H9 (cell line): ENCODE measurements around the gene GABARAP. TPM values are rescaled to one million over a fixed set of nuclear protein-coding genes. Genes with fewer than 3 reads are reported as not detected.

Experiments
- DNase-seq: peaks from one replicate; pipeline ENCODE4 v3.0.0-alpha.2; 2017
- H2AFZ ChIP-seq: one replicate; pipeline ENCODE4 v1.6.1; 2013; ENCODE audit warnings: mild to moderate bottlenecking, low read length, control low read depth, moderate library complexity
- H2AK5ac ChIP-seq: 2 replicates; pipeline ENCODE4 v1.6.1; 2013; ENCODE audit warnings: low read length, control low read depth, mixed read lengths; ENCODE audit not compliant: insufficient read length
- H2BK120ac ChIP-seq: one replicate; pipeline ENCODE4 v1.6.1; 2013; ENCODE audit warnings: low read depth, mild to moderate bottlenecking, low read length, control low read depth, inconsistent platforms; ENCODE audit not compliant: poor library complexity, severe bottlenecking
- H2BK12ac ChIP-seq: 2 replicates; pipeline ENCODE4 v1.6.1; 2013; ENCODE audit warnings: low read length, control low read depth, mixed read lengths, low read depth; ENCODE audit not compliant: insufficient read length
- H2BK15ac ChIP-seq: 2 replicates; pipeline ENCODE4 v1.6.1; 2013; ENCODE audit warnings: low read depth, low read length, control low read depth
- H2BK20ac ChIP-seq: one replicate; pipeline ENCODE4 v1.6.1; 2013; ENCODE audit warnings: low read depth, mild to moderate bottlenecking, low read length, control low read depth, inconsistent platforms; ENCODE audit not compliant: poor library complexity, severe bottlenecking
- H2BK5ac ChIP-seq: 2 replicates; pipeline ENCODE4 v1.6.1; 2013; ENCODE audit warnings: low read length, control low read depth, mixed read lengths; ENCODE audit not compliant: insufficient read length
- H3K14ac ChIP-seq: 2 replicates; pipeline ENCODE4 v1.6.1; 2013; ENCODE audit warnings: low read length, control low read depth; ENCODE audit not compliant: insufficient read depth
- H3K18ac ChIP-seq: 2 replicates; pipeline ENCODE4 v1.6.1; 2013; ENCODE audit warnings: low read depth, mild to moderate bottlenecking, mixed read lengths, low read length, control low read depth; ENCODE audit not compliant: insufficient read length
- H3K23ac ChIP-seq: 2 replicates; pipeline ENCODE4 v1.6.1; 2013; ENCODE audit warnings: low read length, control low read depth, mixed read lengths, low read depth; ENCODE audit not compliant: insufficient read length
- H3K23me2 ChIP-seq: 2 replicates; pipeline ENCODE4 v1.6.1; 2013; ENCODE audit warnings: low read depth, mild to moderate bottlenecking, mixed read lengths, low read length, control low read depth; ENCODE audit not compliant: insufficient read length, poor library complexity, severe bottlenecking
- H3K27ac ChIP-seq: 2 replicates; pipeline ENCODE4 v1.5.1; 2013; ENCODE audit warnings: low read length, control low read depth, mixed read lengths, low read depth; ENCODE audit not compliant: insufficient read length
- H3K27me3 ChIP-seq: 2 replicates; pipeline ENCODE4 v1.6.1; 2013; ENCODE audit warnings: low read length, control low read depth, inconsistent platforms; ENCODE audit not compliant: insufficient read depth
- H3K4ac ChIP-seq: 2 replicates; pipeline ENCODE4 v1.6.1; 2013; ENCODE audit warnings: low read depth, mild to moderate bottlenecking, control low read depth, inconsistent platforms, low read length, moderate library complexity
- H3K4me1 ChIP-seq: 2 replicates; pipeline ENCODE4 v1.6.1; 2013; ENCODE audit warnings: low read length, control low read depth, inconsistent platforms; ENCODE audit not compliant: insufficient read depth
- H3K4me2 ChIP-seq: 2 replicates; pipeline ENCODE4 v1.6.1; 2013; ENCODE audit warnings: low read length, control low read depth, mixed read lengths; ENCODE audit not compliant: insufficient read length, insufficient read depth
- H3K56ac ChIP-seq: 2 replicates; pipeline ENCODE4 v1.6.1; 2013; ENCODE audit warnings: low read depth, mild to moderate bottlenecking, mixed read lengths, low read length, control low read depth; ENCODE audit not compliant: insufficient read length
- H3K79me1 ChIP-seq: 2 replicates; pipeline ENCODE4 v1.6.1; 2013; ENCODE audit warnings: low read depth, mild to moderate bottlenecking, moderate library complexity, low read length, control low read depth, inconsistent platforms; ENCODE audit not compliant: insufficient read depth, poor library complexity, severe bottlenecking
- H3K79me2 ChIP-seq: 2 replicates; pipeline ENCODE4 v1.6.1; 2013; ENCODE audit warnings: low read length, control low read depth, inconsistent platforms; ENCODE audit not compliant: insufficient read depth
- H3K9ac ChIP-seq: 2 replicates; pipeline ENCODE4 v1.6.1; 2013; ENCODE audit warnings: low read length, control low read depth, mixed read lengths; ENCODE audit not compliant: insufficient read length; ENCODE audit errors: extremely low read depth
- H3K9me3 ChIP-seq: one replicate; pipeline ENCODE4 v1.6.1; 2013; ENCODE audit warnings: low read depth, low read length, inconsistent platforms; ENCODE audit not compliant: control insufficient read depth
- H3T11ph ChIP-seq: one replicate; pipeline ENCODE4 v1.6.1; 2013; ENCODE audit warnings: mild to moderate bottlenecking, low read length, control low read depth, inconsistent platforms
- H4K20me1 ChIP-seq: one replicate; pipeline ENCODE4 v1.6.1; 2013; ENCODE audit not compliant: control insufficient read depth, insufficient read length, insufficient read depth
- H4K5ac ChIP-seq: 2 replicates; pipeline ENCODE4 v1.6.1; 2013; ENCODE audit warnings: low read depth, mild to moderate bottlenecking, mixed read lengths, low read length, control low read depth; ENCODE audit not compliant: insufficient read length
- H4K8ac ChIP-seq: replicated peaks from 2 replicates; pipeline ENCODE4 v1.6.1; 2013; ENCODE audit warnings: low read length, control low read depth, mixed read lengths, low read depth; ENCODE audit not compliant: insufficient read length
- H4K91ac ChIP-seq: 2 replicates; pipeline ENCODE4 v1.6.1; 2013; ENCODE audit warnings: low read depth, mild to moderate bottlenecking, moderate library complexity, mixed read lengths, low read length, control low read depth; ENCODE audit not compliant: insufficient read length
- H3K27ac Mint-ChIP-seq, 3 experiments: 2 replicates in 2 of 3; 3 replicates in 1 of 3; pipeline ENCODE4 v1.8.0; 2020 to 2021; ENCODE audit warnings: mixed read lengths in 3 of 3, mild to moderate bottlenecking in 1 of 3, moderate library complexity in 1 of 3
- H3K27me3 Mint-ChIP-seq: 2 replicates; pipeline ENCODE4 v1.8.0; 2021; ENCODE audit warnings: low read depth, mild to moderate bottlenecking, moderate library complexity, mixed read lengths
- H3K36me3 Mint-ChIP-seq, 3 experiments: 2 replicates in 2 of 3; 3 replicates in 1 of 3; pipeline ENCODE4 v1.8.0; 2020 to 2021; ENCODE audit warnings: low read depth in 3 of 3, mixed read lengths in 3 of 3; ENCODE audit not compliant: insufficient read depth in 1 of 3
- H3K4me1 Mint-ChIP-seq, 2 experiments: 2 replicates each; pipeline ENCODE4 v1.8.0; 2020; ENCODE audit warnings: mixed read lengths in 2 of 2
- H3K4me3 Mint-ChIP-seq, 2 experiments: 2 replicates in 1 of 2; 3 replicates in 1 of 2; pipeline ENCODE4 v1.8.0; 2020 to 2021; ENCODE audit warnings: mild to moderate bottlenecking in 2 of 2, mixed read lengths in 2 of 2, moderate library complexity in 1 of 2
- H3K9me3 Mint-ChIP-seq, 2 experiments: 2 replicates in 1 of 2; 3 replicates in 1 of 2; pipeline ENCODE4 v1.8.0; 2020; ENCODE audit warnings: mild to moderate bottlenecking in 2 of 2, mixed read lengths in 2 of 2, moderate library complexity in 1 of 2
- WGBS: extraction: QIAGEN DNeasy Blood & Tissue Kit; methylation state at CpG from one replicate; pipeline ENCODE4 v1.1.7; 2013; ENCODE audit warnings: missing lambda C conversion rate, low lambda C conversion rate, mixed read lengths; ENCODE audit not compliant: insufficient read length; ENCODE audit errors: extremely low coverage; 5-methylcytosine and 5-hydroxymethylcytosine counted together
- total RNA-seq: library from RNA; stranded (reverse); gene quantifications from 2 replicates; pipeline ENCODE4 v1.2.1, GENCODE V29; 2021
- TF ChIP-seq, protein P1 (sequence below): fragments of 200-600 bp; sonication (generic); conservative IDR thresholded peaks from 3 replicates; pipeline ENCODE4 v1.8.0; 2021; ENCODE audit warnings: antibody characterized with exemption, mild to moderate bottlenecking

GABARAP gene
- total RNA-seq, 1 experiment from 2014 or later = 261 TPM

DNA sequence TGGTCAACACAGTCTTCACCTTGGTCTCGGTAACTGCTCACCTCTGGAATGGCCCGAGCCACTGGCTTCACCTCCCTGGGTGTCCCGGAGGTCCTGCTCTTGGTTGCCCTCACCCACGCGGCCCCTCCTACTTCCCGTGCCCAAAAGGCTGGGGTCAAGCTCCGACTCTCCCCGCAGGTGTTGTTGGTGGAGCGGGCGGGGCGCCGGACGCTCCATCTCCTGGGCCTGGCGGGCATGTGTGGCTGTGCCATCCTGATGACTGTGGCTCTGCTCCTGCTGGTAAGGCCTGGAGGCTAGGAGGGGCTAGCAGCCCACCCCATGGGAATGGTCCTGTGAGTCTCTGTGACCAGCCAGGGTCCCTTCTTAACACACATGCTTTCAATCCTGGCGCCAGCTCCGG, 42.7 kb upstream of the GABARAP start:
- no peak overlapping the region for H2BK12ac ChIP-seq
- no peak overlapping the region for H3K4me2 ChIP-seq
- no peak overlapping the region for H4K91ac ChIP-seq
- H3K23me2 ChIP-seq = peaks cover 12% of the 10 kb centered on the region
- H3K56ac ChIP-seq = no peak overlapping the region
- Mint-ChIP-seq H3K36me3 (peaks cover 2 to 25% (median 11%) of the 10 kb centered on the region in 3 experiments; a peak in 5 of 7 replicates), H3K4me3 (no peak overlapping the region), H3K27ac (no peak overlapping the region; a peak in 1 of 7 replicates), H3K9me3 (no peaks in the 10 kb centered on the region), H3K27me3 (peaks cover 13% of the 10 kb centered on the region), H3K4me1 (peaks cover 15 to 25% of the 10 kb centered on the region in 2 experiments)
- peaks cover 3% of the 10 kb centered on the region; the same call in 1 of the 2 replicates for H3K4me1 ChIP-seq
- no peak overlapping the region for H3K4ac ChIP-seq
- TF ChIP-seq, protein P1, sequence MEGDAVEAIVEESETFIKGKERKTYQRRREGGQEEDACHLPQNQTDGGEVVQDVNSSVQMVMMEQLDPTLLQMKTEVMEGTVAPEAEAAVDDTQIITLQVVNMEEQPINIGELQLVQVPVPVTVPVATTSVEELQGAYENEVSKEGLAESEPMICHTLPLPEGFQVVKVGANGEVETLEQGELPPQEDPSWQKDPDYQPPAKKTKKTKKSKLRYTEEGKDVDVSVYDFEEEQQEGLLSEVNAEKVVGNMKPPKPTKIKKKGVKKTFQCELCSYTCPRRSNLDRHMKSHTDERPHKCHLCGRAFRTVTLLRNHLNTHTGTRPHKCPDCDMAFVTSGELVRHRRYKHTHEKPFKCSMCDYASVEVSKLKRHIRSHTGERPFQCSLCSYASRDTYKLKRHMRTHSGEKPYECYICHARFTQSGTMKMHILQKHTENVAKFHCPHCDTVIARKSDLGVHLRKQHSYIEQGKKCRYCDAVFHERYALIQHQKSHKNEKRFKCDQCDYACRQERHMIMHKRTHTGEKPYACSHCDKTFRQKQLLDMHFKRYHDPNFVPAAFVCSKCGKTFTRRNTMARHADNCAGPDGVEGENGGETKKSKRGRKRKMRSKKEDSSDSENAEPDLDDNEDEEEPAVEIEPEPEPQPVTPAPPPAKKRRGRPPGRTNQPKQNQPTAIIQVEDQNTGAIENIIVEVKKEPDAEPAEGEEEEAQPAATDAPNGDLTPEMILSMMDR = no peak
- H4K8ac ChIP-seq = no peak overlapping the region
- H2BK20ac ChIP-seq = no peak overlapping the region
- WGBS = no CpG with 5 or more reads among the region's 16 CpGs
- H2BK120ac ChIP-seq = no peak overlapping the region
- no peak overlapping the region for H2BK15ac ChIP-seq
- no peaks in the 10 kb centered on the region for H3K79me1 ChIP-seq
- no peaks in the 10 kb centered on the region for H3K27me3 ChIP-seq
- no peak overlapping the region for H3K23ac ChIP-seq
- no peak overlapping the region for H3T11ph ChIP-seq
- no peaks in the 10 kb centered on the region for H3K9me3 ChIP-seq
- no peak overlapping the region for H2BK5ac ChIP-seq
- no peaks in the 10 kb centered on the region for H4K20me1 ChIP-seq
- no peak overlapping the region for H2AK5ac ChIP-seq
- H3K79me2 ChIP-seq = no peaks in the 10 kb centered on the region
- H3K14ac ChIP-seq = no peak overlapping the region
- DNase-seq = no peak
- H3K9ac ChIP-seq = no peak overlapping the region
- H3K27ac ChIP-seq = no peak overlapping the region
- H3K18ac ChIP-seq = no peak overlapping the region
- H2AFZ ChIP-seq = no peak overlapping the region
- no peak overlapping the region for H4K5ac ChIP-seq
